Right lobe of liver (tissue), 4 donors: ENCODE measurements around the gene EIF4G1.

ENCODE experiments used
- CTCF ChIP-seq, 4 donors: fragments of 200-600 bp in 3 of 4; fragments of 450-650 bp in 1 of 4; IDR thresholded peaks; one replicate each; pipeline versions ENCODE4 v1.5.1 to v1.8.0; 2016 to 2022; ENCODE audit warnings: antibody characterized with exemption in 4 of 4, mild to moderate bottlenecking in 2 of 4
- POLR2A ChIP-seq: fragments of 450-650 bp; IDR thresholded peaks from one replicate; pipeline ENCODE4 v1.6.1; 2017; ENCODE audit warnings: antibody characterized with exemption, mild to moderate bottlenecking
- donor health status: DM: no; HTN: no; CAD: no.
- donor health status: DM: no; HTN: no; CAD: no.
- donor health status: DM: no; HTN: yes; CAD: no.

GRCh38 chr3:184358921-184359350 is 44.5 kb downstream of the EIF4G1 start:
- TF ChIP-seq CTCF (IDR thresholded peaks at IDR 0.05) (no peak), POLR2A (no peak)
